Hematopoietic multipotent progenitor cell (in vitro differentiated cells): ENCODE measurements around the gene TRPC6. TPM values are rescaled to one million over a fixed set of nuclear protein-coding genes. Genes with fewer than 3 reads are reported as not detected.
"Not testable (repeated sequence)": the region's sequence is repeated elsewhere in the genome, so short reads cannot be mapped to it uniquely, and the experiment has no call there.

Source experiments
- DNase-seq, 3 donors: peaks; one replicate each; pipeline ENCODE4 v3.0.0-alpha.2; 2011 to 2015; ENCODE audit warnings: low read depth in 2 of 3, low spot score in 2 of 3
- total RNA-seq: library from RNA; depleted of rRNA; stranded (reverse); fragments of >200 nt; gene quantifications from one replicate; pipeline ENCODE4 v1.2.3, GENCODE V29; 2012

TRPC6 gene
- total RNA-seq, 1 donor: 0.27 TPM

DNA sequence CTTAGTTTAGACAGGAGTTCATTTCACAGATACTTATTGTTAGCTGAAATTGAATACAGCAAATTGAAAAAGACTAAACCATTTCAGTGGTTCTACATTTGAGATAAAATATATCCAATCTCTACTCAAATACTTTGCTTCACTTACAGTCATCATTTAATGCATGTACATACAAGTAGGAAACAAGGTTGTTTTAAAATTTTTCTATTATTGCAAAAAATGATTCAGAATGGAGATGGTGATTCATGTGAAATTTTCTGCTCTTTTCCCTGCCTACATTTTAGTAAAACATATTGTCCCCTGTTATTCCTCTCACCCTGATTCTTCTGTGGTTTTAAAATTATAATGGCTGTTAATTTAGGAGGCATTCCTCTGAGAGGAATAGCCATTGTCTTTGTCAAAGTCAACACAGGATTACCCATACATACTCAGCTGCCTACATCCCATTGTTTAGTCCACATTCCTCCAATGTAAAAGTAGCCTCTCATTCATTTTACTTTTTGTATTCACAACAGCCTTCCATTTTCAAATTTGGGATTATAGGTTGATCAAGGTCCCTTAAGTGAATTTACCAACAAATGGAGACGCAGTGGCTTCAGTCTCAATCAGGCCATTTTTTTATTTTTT is 60.1 kb downstream of the TRPC6 start:
- no peak for DNase-seq

DNA sequence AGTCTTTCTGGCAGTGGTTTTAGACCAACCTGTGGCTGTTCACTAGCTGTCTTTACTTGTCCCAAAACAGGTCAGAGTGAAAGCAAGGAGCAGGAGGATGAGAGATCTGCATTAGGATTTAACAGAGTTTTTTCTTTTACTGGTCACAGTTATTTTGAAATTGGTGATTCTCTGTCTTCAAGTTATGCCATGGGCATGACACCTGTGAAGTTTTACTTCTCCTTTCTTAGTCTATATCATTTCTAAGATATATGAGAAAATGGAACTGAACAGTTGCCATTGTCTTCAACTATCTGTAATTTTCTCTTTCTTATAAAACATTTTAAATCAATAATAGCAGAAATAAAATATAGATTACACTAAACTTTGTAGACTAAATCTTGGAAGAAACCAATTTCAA is 60.6 kb downstream of the TRPC6 start:
- no peak for DNase-seq

DNA sequence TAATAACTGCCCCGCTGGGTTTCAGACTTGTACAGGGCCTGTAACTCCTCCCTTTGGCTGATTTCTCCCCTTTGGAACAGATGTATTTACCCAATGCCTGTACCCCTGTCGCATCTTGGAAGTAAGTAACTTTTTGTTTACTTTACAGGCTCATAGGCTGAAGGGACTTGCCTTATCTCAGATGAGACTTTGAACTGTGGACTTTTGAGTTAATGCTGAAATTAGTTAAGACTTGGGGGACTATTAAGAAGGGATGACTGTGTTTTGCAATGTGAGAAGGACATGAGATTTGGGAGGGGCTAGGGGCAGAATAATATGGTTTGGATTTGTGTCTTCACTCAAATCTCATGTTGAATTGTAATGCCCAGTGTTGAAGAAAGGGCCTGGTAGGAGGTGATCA is 62.0 kb downstream of the TRPC6 start:
- DNase-seq: no peak

DNA sequence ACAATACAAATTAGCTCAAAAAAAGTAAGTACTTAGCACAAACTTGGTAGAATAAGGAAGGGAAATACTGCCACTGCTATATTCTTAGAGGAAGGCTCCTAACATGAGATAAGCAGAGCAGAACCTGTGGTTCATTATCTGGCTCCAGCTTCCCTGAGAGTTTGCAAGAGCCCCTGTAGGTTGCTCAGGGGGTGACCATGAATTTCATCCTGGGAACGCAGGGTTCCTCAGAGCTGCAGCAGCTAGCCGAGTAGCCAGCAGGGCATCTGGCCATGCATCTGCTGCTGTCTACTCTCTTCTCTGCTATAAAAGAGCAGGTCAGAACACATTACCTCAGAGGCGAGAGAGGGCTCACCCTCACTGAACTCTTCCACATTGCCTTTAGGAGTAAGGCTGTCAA is 67.3 kb downstream of the TRPC6 start:
- peak in 2 of 3 donors; percentile 33 to 73 for DNase-seq

DNA sequence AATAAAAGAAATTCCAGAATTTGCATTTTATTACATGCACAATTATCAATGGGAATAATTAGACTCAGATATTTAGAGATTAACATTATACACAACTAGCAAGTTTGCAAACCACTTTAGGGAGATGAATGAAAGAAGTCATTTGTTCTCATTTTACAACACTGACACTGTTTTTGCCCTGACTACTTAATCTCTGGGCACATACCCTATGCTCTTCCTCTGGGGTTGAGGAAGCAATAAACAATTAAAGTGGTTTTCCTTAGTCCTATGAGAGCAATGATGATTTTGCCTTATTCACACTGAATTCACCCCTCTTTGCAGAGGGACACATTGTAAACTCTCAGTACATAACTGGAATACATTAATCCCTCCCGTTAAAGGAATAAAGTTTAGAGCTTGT is 72.7 kb downstream of the TRPC6 start:
- DNase-seq: peak in 1 of 3 donors; percentile 13

DNA sequence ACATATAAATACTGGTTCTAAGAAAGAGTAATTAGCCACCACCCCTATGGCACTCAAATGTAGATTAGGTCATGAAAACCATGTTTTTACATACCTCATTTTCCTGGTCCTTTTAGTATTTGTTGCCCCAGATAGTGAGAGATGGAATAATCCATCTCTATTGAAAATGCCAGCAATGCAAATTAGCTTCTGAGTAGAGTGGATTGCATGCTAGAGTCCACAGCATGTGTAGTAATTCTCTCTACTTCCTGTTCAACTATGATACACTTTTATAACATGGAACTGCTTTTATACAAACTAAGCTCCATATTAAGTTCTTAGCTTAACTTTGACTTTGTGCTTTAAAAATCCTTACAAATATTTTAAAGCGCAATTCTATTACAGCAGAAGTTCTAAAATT is 73.2 kb downstream of the TRPC6 start:
- no peak for DNase-seq

DNA sequence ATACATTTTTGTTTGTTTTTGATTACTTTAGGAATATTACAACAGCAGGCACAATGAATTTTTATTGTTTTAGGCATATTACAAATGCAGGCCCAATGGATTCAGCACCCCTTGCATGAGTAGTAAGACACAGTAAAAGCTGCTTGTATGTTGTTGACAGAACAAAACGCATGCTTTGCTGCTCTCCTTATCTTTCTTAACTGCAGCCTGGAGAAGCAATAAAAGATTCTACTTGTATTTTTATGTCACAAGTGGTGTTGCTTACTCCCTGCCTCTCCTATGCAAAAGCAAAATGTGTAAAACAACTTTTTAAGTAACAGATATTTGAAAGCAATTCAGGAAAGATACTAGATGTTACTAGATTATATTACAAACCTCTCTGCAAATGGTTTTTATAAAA is 73.9 kb downstream of the TRPC6 start:
- DNase-seq: no peak

DNA sequence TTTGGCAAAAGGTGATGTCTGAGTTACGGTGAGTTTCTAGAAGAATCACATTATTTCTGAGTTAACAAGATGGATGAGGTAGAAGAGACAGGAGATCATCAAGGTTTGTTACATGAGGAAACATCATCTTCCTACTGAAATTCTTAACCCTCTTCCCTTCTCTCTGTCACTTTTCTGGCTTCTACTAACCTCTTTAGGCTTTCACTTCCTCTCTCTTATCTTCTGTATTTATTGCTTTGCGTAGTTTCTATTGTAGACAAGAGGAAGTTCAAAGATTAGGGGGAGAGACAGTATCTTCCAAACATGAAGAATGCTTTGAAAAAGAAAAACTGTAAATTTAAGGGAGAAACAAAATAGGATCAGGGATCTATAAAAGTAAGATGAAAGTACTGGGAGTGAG is 75.4 kb downstream of the TRPC6 start:
- no peak for DNase-seq

DNA sequence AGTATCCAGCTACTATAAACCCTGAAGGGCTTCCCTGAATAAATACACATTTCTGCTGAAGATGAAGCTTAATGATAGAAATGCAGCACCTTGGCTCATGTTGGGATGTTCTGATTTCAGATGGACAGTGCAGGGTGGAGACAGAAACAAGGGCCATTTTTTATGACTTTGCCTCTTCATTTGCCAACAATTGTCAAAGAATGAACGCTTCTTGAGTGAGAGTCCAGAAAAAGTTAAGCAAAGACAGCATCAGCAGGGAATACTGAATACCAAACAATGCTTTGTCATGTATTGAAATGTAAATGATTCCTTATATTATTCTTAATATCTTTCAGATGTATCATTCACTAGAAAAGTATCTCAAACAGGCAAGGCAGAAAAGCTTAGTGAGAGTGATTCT is 84.9 kb downstream of the TRPC6 start:
- no peak for DNase-seq

DNA sequence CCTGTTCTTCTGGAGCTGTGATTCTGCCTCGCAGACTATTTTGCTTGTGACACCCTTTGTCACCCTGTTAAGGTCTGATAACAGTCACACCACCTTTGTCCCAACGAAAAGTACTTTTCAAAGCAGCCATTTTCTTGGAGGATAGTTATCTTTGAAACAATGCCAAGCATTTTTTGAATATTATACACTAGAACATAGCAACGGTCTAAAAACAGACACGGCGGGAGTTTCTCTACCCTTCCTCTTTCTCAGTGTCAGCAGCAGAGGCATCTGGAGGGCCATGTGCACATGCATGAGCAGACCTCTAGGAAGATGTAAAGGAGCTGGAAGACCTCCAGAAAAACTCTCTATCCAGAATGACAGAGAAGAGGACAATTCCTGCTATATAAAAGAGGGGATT is 86.5 kb downstream of the TRPC6 start:
- DNase-seq: peak in 1 of 3 donors; percentile 41

DNA sequence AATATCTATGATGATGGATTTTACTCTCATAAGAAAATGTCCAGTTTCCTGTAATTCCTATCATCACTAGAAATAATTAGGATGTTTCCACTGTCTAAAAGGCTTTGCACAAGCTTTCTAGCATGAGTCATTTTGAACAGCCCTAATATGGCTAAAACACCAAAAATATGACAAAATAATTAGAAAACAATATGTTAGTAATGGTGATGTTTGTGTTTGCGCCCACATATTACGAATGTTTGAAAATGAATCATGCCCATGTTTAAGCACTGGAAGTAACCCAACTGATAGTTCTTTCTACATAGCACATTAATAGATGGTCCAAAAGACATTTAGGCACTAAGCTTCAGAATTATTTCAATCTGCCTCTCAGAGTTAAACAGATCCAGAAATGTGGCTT is 96.0 kb downstream of the TRPC6 start:
- no peak for DNase-seq

DNA sequence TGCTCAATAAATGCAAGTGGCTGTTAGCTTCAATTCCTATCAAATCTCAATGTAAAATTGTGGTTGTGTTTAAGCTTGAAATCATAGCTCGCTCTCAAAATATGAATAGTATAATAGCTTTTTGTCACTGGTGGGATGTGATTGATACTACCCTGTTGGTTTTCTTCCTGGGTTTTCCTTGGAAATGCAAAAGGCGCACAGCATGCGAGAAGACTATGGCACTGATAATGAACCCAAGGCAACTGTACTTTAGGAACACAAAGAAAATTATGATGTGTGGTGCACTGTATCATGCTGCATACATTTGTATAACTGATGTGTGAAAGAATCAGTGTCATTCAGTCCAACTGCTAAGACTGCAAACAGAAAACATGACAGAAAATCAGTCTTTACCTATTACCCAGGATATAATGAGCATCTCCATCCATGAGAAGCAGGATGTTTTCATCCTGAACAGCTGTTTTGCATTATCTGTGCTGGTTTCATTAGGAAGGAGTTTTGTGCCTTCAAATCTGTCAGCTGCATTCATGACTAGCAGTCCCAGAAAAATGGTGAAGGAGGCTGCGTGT is 101.2 kb downstream of the TRPC6 start:
- no peak for DNase-seq

DNA sequence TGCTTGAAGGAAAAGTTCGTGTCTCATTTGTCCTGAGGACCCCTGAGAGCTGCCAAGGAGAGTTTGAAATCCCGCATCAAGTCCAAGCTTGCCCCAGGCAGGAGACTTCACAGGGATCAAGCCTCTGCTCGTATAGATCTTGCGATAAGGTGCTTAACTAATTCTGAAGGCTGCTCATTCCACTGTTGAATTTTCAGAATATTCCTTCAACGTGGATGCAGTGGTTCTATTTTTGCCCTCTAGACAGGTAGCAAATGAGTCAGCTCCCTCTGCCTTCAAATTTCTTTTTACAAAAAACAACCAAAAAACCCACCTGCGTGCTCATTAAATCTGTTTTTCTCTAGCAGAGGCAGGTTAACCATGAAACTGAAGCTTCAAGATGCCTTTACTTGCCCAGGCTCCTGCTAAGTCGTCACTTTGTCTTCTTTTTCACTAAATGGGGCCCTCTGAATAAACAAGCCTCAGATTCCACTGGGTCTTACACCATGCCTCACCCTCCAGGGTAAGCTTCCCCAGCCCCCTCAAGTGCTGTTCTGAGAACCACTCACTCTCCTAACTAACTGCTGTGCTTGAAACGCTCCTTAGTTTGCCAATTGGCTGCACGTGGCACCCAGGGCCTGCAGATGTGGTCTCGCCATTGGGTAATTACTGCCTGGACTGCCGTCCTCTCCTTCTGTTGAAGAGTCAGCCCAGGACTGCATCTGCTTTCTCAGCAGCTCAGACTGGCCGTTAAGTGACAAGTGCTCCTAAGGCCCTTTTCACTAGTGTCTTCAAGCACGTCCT is 105.0 kb downstream of the TRPC6 start:
- DNase-seq: no peak

DNA sequence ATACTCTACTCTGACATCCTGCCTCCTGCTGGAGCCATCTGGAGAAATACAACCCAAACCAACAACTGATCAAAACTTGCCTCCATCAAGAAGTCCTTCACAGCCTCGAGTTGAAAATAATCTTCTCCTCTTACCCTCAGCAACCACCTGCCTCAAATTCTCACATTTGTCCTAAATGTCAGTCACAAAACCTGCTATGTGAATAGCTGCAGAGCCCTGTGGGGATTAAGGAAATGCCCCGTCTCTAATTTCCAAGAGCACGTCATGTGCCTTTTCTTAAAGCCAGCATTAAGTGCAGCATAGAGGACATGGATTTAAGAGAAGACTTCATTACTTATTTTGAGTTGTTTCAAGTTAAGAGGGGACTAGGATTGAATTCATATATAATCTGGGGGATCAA is 105.9 kb downstream of the TRPC6 start:
- no peak for DNase-seq

DNA sequence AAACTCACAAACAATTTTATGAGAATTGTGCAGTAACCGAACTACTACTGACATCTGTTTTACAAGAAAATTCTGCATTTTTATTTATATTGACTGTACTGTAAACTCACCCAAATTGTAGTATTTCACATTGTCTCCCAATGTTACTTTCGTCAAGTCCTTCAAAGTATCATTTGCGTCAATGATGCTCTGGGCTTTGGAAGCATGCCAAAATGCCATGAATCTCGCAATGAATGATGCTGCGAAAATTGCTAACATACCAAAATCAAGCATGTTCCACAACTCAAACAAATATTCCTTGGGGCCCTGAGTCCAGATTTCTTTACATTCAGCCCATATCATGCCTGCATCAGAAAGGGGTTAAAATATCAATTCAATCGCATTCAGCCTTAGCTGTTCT is 107.6 kb downstream of the TRPC6 start:
- DNase-seq: no peak

DNA sequence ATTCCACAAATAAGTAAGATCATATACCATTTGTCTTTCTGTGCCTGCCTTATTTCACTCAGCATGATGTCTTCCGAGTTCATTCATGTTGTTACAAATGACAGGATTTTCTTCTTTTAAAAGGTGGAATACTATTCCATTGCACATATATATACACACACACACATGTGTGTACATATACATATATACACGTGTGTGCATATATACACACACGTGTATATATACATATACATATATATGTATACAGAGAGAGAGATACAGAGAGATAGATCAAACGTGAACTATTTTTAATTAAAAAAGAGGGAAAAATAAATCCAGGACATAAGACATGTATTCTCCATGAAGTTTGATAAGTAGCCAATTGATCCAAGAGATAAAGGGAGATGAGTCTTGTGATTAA is 108.1 kb downstream of the TRPC6 start:
- DNase-seq: no peak

DNA sequence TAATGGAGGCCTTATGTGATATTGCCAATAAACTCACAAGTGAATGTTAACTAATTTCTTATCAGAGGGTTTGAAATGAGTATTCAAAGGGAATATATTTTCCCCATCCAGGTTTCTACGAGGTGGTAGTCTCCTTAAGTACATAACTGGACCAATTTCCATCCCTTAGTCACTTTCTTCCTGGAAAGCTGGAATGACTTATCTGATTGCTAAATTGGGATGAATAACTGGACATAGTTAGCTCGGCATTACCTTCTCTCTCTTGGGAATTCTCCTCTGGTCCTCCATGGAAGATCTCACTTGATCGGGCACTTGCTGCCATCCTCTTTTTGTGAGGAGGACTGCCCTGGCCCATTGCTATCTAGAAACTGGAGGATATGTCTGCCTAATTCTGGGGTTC is 109.1 kb downstream of the TRPC6 start:
- no peak for DNase-seq

DNA sequence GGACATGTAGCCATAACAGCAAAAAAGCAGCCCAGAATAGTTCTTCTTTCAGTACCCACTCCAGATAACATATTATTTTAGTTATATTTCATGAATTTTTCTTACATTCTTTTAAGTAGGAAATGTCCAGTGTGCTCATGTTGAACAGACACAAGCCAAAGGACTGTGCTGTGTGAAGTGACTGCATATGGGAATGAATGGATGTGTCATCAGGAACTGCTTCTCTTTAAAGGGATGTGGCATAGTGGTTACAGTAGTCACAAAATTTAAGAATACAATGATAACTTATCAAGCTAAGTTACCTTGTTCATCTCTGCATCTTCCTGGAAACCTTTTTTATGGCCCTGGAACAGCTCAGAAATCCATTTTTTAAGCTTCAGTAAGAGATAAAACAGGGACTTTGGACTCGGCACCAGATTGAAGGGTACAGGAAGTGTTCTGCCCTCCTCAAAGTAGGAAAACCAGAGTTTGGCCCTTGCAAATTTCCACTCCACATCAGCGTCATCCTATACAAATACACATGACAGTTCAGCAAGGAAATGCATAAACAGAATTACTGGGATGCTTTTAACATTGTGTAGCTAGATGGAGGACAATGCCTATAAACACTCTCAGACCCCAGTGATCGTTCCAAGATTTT is 112.8 kb downstream of the TRPC6 start:
- DNase-seq: no peak

DNA sequence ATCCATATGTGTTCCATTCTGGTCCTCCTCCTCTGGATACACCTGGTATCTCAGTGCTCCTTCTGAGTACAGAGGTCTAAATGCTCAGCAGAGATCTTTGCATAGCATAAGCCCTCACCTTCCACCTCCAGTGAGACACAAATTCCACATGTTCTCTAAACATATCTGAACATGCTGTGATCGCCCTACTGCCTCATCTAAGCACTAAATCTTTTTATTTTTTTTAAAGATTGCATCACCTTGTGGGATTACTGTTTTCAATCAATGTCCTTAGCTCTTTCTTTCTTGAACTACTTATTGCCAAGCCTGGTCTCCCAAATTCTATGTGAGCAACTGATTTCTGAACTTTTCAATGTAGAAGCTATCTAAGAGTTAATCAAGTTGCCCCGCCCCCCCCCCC is 113.4 kb downstream of the TRPC6 start:
- no peak for DNase-seq

DNA sequence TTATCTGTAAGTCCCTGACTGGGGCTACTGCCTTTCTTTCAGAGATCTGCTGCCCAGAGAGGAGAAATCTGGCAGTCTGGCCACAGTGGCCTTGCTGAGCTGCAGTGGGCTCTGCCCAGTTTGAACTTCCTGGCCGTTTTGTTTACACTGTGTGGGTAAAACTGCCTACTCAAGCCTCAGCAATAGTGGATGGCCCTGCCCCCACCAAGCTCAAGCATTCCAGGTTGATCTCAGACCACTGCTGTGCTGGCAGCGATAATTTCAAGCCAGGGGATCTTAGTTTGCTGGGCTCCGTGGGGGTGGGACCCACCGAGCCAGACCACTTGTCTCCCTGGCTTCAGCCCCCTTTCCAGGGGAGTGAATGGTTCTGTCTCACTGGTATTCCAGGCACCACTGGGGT is 117.5 kb downstream of the TRPC6 start:
- DNase-seq: no peak

DNA sequence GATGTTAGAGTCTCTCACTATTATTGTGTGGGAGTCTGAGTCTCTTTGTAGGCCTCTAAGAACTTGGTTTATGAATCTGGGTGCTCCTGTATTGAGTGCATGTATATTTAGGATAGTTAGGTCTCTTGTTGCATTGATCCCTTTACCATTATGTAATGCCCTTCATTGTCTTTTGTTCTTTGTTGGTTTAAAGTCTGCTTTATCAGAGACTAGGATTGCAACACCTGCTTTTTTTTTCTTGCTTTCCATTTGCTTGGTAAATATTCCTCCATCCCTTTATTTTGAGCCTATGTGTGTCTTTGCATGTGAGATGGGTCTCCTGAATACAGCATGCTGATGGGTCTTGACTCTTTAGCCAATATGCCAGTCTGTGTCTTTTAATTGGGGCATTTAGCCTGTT is 119.4 kb downstream of the TRPC6 start:
- not testable (repeated sequence) for DNase-seq

DNA sequence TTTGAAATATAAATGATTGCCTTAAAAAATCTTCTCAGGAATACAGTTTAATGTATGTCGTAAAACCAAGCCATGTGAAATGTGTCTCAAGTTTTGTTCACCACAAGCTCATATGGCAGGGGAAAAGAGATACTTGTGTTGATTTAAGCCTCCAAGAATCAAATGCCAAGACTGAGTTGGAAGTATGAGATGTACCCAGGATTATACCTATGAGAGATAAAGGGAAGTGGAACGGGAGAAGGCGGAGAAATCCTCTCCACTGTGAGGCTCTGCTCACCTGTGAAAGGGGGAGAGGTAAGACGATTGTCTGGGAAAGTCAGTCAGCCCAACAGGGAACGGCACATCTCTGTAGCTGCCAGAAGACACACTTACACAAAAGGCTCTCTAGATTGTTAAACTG is 124.8 kb downstream of the TRPC6 start:
- DNase-seq: no peak
